SK-N-SH treated with all-trans-retinoic acid at 6 μM for 48 hours (cell line): Measurements from ENCODE around the gene VPS4B.

Experiments used
- ATAC-seq: fragments of 200-7000 bp; cut with Tn5 transposase; 3 replicates; pipeline ENCODE4 v1.9.1; 2020; ENCODE audit warnings: mild to moderate bottlenecking, moderate library complexity
- ARNTL ChIP-seq: fragments of 450-650 bp; formaldehyde crosslinking; IDR thresholded peaks from 2 replicates; pipeline ENCODE4 v1.5.0; 2020; ENCODE audit warnings: low read depth, mild to moderate bottlenecking, moderate library complexity, borderline replicate concordance
- BACH2 ChIP-seq: fragments of 250-450 bp; sonication (Bioruptor Pico); IDR thresholded peaks from 2 replicates; pipeline ENCODE4 v1.9.0; 2021; ENCODE audit warnings: mild to moderate bottlenecking, borderline replicate concordance
- ESRRG ChIP-seq: fragments of 250-450 bp; sonication (Bioruptor Pico); IDR thresholded peaks from 2 replicates; pipeline ENCODE4 v1.6.1; 2021; ENCODE audit warnings: mild to moderate bottlenecking
- ISL1 ChIP-seq: fragments of 250-450 bp; sonication (Bioruptor Pico); IDR thresholded peaks from 2 replicates; pipeline ENCODE4 v2.1.2; 2022; ENCODE audit warnings: mild to moderate bottlenecking, moderate library complexity
- OSR1 ChIP-seq: fragments of 250-450 bp; sonication (Bioruptor Pico); IDR thresholded peaks from 2 replicates; pipeline ENCODE4 v1.8.0; 2022; ENCODE audit warnings: moderate library complexity, mild to moderate bottlenecking, inconsistent platforms
- PPARA ChIP-seq: fragments of 250-450 bp; sonication (Bioruptor Pico); IDR thresholded peaks from 2 replicates; pipeline ENCODE4 v1.5.0; 2020; ENCODE audit warnings: mild to moderate bottlenecking, borderline replicate concordance
- TCF4 ChIP-seq: fragments of 250-450 bp; sonication (Bioruptor Pico); IDR thresholded peaks from 2 replicates; pipeline ENCODE4 v1.8.0; 2021; ENCODE audit warnings: mild to moderate bottlenecking, moderate library complexity, borderline replicate concordance
- ZC3H10 ChIP-seq: fragments of 250-450 bp; sonication (Bioruptor Pico); IDR thresholded peaks from 2 replicates; pipeline ENCODE4 v1.5.1; 2021; ENCODE audit warnings: mild to moderate bottlenecking, moderate library complexity
- ZFP30 ChIP-seq: fragments of 450-650 bp; formaldehyde crosslinking; IDR thresholded peaks from 2 replicates; pipeline ENCODE4 v1.5.0; 2022; ENCODE audit warnings: mild to moderate bottlenecking, moderate library complexity
- ZNF565 ChIP-seq: fragments of 450-650 bp; formaldehyde crosslinking; conservative IDR thresholded peaks from 2 replicates; pipeline ENCODE4 v1.5.0; 2020; ENCODE audit warnings: low read depth, mild to moderate bottlenecking, moderate library complexity
- ZNF70 ChIP-seq: fragments of 450-650 bp; formaldehyde crosslinking; IDR thresholded peaks from 2 replicates; pipeline ENCODE4 v1.5.0; 2020; ENCODE audit warnings: mild to moderate bottlenecking, moderate library complexity
- TF ChIP-seq, protein P1 (sequence below): fragments of 250-450 bp; sonication (Bioruptor Pico); IDR thresholded peaks from 2 replicates; pipeline ENCODE4 v1.5.1; 2020; ENCODE audit warnings: low read depth, mild to moderate bottlenecking, moderate library complexity
- TF ChIP-seq, protein P2 (sequence below): fragments of 250-450 bp; sonication (Bioruptor Pico); IDR thresholded peaks from 2 replicates; pipeline ENCODE4 v1.8.0; 2021; ENCODE audit warnings: low read depth, mild to moderate bottlenecking, moderate library complexity, borderline replicate concordance
- TF ChIP-seq, protein P3 (sequence below): fragments of 250-450 bp; sonication (Bioruptor Pico); IDR thresholded peaks from 2 replicates; pipeline ENCODE4 v1.8.0; 2020; ENCODE audit warnings: mild to moderate bottlenecking, moderate library complexity, borderline replicate concordance
- TF ChIP-seq, protein P4 (sequence below): fragments of 250-450 bp; sonication (Bioruptor Pico); IDR thresholded peaks from 2 replicates; pipeline ENCODE4 v1.5.0; 2020; ENCODE audit warnings: mild to moderate bottlenecking, moderate library complexity
- TF ChIP-seq, protein P5 (sequence below): fragments of 250-450 bp; sonication (Bioruptor Pico); IDR thresholded peaks from 2 replicates; pipeline ENCODE4 v1.5.1; 2021; ENCODE audit warnings: mild to moderate bottlenecking, moderate library complexity

Gene VPS4B

DNA sequence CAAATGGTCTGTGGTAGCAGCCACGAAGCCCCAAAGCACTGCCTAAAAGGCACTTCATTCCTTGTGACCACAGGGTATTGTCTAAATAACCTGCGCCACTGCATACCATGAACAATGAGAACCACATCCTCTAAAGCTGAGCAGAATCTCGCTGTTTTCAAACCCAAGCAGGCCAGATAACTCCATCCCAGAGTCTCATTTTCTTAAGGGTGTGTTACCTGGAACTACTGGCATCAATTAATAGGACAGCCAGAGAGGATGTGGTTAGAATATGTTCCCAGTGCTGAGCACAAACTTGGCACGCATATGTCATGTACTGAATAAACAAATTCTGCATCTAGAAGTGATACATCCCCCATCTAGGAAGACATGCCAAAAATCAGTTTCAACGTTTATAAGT, 13.0 kb downstream of the VPS4B start:
- no peak for ATAC-seq
- TF ChIP-seq ARNTL (CRISPR knock-in tag) (no peak), ISL1 (no peak), PPARA (CRISPR knock-in tag) (no peak), TCF4 (CRISPR knock-in tag) (no peak), ZFP30 (CRISPR knock-in tag) (no peak), ZC3H10 (CRISPR knock-in tag) (no peak), ZNF565 (CRISPR knock-in tag) (no peak)
- TF ChIP-seq, protein P1, sequence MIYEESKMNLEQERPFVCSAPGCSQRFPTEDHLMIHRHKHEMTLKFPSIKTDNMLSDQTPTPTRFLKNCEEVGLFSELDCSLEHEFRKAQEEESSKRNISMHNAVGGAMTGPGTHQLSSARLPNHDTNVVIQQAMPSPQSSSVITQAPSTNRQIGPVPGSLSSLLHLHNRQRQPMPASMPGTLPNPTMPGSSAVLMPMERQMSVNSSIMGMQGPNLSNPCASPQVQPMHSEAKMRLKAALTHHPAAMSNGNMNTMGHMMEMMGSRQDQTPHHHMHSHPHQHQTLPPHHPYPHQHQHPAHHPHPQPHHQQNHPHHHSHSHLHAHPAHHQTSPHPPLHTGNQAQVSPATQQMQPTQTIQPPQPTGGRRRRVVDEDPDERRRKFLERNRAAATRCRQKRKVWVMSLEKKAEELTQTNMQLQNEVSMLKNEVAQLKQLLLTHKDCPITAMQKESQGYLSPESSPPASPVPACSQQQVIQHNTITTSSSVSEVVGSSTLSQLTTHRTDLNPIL, result no peak
- TF ChIP-seq, protein P2, sequence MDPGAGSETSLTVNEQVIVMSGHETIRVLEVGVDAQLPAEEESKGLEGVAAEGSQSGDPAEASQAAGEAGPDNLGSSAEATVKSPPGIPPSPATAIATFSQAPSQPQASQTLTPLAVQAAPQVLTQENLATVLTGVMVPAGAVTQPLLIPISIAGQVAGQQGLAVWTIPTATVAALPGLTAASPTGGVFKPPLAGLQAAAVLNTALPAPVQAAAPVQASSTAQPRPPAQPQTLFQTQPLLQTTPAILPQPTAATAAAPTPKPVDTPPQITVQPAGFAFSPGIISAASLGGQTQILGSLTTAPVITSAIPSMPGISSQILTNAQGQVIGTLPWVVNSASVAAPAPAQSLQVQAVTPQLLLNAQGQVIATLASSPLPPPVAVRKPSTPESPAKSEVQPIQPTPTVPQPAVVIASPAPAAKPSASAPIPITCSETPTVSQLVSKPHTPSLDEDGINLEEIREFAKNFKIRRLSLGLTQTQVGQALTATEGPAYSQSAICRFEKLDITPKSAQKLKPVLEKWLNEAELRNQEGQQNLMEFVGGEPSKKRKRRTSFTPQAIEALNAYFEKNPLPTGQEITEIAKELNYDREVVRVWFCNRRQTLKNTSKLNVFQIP (CRISPR knock-in tag), result no peak
- TF ChIP-seq, protein P3, sequence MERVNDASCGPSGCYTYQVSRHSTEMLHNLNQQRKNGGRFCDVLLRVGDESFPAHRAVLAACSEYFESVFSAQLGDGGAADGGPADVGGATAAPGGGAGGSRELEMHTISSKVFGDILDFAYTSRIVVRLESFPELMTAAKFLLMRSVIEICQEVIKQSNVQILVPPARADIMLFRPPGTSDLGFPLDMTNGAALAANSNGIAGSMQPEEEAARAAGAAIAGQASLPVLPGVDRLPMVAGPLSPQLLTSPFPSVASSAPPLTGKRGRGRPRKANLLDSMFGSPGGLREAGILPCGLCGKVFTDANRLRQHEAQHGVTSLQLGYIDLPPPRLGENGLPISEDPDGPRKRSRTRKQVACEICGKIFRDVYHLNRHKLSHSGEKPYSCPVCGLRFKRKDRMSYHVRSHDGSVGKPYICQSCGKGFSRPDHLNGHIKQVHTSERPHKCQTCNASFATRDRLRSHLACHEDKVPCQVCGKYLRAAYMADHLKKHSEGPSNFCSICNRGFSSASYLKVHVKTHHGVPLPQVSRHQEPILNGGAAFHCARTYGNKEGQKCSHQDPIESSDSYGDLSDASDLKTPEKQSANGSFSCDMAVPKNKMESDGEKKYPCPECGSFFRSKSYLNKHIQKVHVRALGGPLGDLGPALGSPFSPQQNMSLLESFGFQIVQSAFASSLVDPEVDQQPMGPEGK (CRISPR knock-in tag), result no peak

DNA sequence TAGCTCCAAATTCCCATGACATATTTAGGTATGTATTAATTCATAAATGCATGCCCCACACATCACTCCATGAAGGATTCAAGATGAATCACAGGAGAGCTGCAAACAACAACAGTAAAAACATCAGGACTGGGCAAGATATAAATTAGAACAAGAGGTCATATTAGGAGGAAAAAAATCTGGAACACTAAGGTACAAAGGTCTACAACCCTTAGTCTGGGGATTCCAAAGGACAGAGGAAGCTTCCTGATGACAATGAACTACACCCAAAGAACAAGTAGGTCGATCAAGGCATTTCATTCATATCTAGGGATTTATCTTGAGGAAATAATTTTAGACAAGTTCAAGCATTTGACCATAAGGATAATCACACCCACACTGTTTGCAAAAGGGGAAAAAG, 14.5 kb downstream of the VPS4B start:
- TF ChIP-seq ARNTL (CRISPR knock-in tag), result no peak
- no peak for ATAC-seq

DNA sequence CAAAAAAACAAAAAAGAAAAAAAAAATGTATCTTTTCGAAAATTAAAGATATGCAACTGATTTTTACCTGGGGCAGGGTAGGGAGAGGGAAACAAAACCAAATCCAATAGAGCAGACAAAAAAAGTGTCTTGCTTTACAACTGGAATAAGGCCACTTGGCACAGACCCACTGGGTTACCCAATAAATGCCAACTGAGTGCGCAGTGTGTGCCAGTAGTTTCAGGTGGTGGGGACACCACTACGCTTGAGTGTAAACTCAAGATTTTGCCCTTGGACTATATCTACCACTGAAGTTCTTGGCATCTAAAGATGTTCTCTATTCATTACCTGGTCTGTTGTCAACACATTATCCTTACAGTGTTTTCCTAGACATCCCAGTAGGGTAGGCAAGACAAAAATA, 16.3 kb downstream of the VPS4B start:
- TF ChIP-seq ZNF70 (CRISPR knock-in tag) (no peak), ESRRG (CRISPR knock-in tag) (no peak), ARNTL (CRISPR knock-in tag) (no peak), PPARA (CRISPR knock-in tag) (no peak), ISL1 (no peak), OSR1 (CRISPR knock-in tag) (no peak), BACH2 (CRISPR knock-in tag) (no peak)
- TF ChIP-seq, protein P4, sequence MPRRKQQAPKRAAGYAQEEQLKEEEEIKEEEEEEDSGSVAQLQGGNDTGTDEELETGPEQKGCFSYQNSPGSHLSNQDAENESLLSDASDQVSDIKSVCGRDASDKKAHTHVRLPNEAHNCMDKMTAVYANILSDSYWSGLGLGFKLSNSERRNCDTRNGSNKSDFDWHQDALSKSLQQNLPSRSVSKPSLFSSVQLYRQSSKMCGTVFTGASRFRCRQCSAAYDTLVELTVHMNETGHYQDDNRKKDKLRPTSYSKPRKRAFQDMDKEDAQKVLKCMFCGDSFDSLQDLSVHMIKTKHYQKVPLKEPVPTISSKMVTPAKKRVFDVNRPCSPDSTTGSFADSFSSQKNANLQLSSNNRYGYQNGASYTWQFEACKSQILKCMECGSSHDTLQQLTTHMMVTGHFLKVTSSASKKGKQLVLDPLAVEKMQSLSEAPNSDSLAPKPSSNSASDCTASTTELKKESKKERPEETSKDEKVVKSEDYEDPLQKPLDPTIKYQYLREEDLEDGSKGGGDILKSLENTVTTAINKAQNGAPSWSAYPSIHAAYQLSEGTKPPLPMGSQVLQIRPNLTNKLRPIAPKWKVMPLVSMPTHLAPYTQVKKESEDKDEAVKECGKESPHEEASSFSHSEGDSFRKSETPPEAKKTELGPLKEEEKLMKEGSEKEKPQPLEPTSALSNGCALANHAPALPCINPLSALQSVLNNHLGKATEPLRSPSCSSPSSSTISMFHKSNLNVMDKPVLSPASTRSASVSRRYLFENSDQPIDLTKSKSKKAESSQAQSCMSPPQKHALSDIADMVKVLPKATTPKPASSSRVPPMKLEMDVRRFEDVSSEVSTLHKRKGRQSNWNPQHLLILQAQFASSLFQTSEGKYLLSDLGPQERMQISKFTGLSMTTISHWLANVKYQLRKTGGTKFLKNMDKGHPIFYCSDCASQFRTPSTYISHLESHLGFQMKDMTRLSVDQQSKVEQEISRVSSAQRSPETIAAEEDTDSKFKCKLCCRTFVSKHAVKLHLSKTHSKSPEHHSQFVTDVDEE (CRISPR knock-in tag), result no peak
- TF ChIP-seq, protein P5, sequence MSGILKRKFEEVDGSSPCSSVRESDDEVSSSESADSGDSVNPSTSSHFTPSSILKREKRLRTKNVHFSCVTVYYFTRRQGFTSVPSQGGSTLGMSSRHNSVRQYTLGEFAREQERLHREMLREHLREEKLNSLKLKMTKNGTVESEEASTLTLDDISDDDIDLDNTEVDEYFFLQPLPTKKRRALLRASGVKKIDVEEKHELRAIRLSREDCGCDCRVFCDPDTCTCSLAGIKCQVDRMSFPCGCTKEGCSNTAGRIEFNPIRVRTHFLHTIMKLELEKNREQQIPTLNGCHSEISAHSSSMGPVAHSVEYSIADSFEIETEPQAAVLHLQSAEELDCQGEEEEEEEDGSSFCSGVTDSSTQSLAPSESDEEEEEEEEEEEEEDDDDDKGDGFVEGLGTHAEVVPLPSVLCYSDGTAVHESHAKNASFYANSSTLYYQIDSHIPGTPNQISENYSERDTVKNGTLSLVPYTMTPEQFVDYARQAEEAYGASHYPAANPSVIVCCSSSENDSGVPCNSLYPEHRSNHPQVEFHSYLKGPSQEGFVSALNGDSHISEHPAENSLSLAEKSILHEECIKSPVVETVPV (CRISPR knock-in tag), result no peak
- TF ChIP-seq, protein P2 (CRISPR knock-in tag), result no peak
- TF ChIP-seq, protein P1, result no peak
- no peak for ATAC-seq
